Vagina (tissue), 2 donors: ENCODE results near the gene MTAP. TPM values are rescaled to one million over a fixed set of nuclear protein-coding genes. Genes with fewer than 3 reads are reported as not detected.

Experiments
- DNase-seq, 2 donors: peaks; one replicate each; pipeline ENCODE4 v3.0.0-alpha.2; 2017; ENCODE audit errors: extremely low spot score in 2 of 2
- H3K27ac ChIP-seq: fragments of 200-600 bp; sonication (generic); one replicate; pipeline ENCODE4 v1.5.1; 2019
- H3K27me3 ChIP-seq: fragments of 200-600 bp; sonication (generic); one replicate; pipeline ENCODE4 v1.5.1; 2019
- H3K36me3 ChIP-seq, 2 donors: fragments of 200-600 bp; sonication (generic); one replicate each; pipeline ENCODE4 v1.5.1; 2017 to 2019
- H3K4me1 ChIP-seq: fragments of 200-600 bp; sonication (generic); one replicate; pipeline ENCODE4 v1.5.1; 2019
- H3K4me3 ChIP-seq, 2 donors: fragments of 200-600 bp; sonication (generic); 1 replicate in 1 of 2; 2 replicates in 1 of 2; pipeline ENCODE4 v1.5.1; 2016 to 2019
- H3K9me3 ChIP-seq: fragments of 200-600 bp; sonication (generic); one replicate; pipeline ENCODE4 v1.5.1; 2019
- CTCF ChIP-seq, 3 experiments: fragments of 450-650 bp in 2 of 3; fragments of 200-600 bp in 1 of 3; sonication (generic) in 1 of 3; IDR thresholded peaks; one replicate each; pipeline ENCODE4 v1.5.1; 2017 to 2019; ENCODE audit warnings: antibody characterized with exemption in 3 of 3, mild to moderate bottlenecking in 2 of 3, moderate library complexity in 2 of 3
- POLR2A ChIP-seq, 2 donors: fragments of 450-650 bp; IDR thresholded peaks; one replicate each; pipeline ENCODE4 v1.6.1; 2017; ENCODE audit warnings: antibody characterized with exemption in 2 of 2, mild to moderate bottlenecking in 2 of 2, moderate library complexity in 2 of 2
- POLR2AphosphoS5 ChIP-seq, 2 donors: sonication (generic); formaldehyde crosslinking; IDR thresholded peaks; one replicate each; pipeline ENCODE4 v1.9.0; 2017; ENCODE audit warnings: antibody characterized with exemption in 2 of 2, mild to moderate bottlenecking in 2 of 2, low read depth in 1 of 2; ENCODE audit not compliant: insufficient read depth in 1 of 2
- intact Hi-C: fragments of 100-400 bp; cut with DNase I; formaldehyde crosslinking; loops from one replicate; pipeline ENCODE4 v1.15.1; 2023
- total RNA-seq: library from RNA; depleted of rRNA; stranded (reverse); fragments of >200 nt; gene quantifications from one replicate; pipeline ENCODE4 v1.2.3, GENCODE V29; 2016

Gene MTAP
- total RNA-seq, 1 donor from 2014 or later, result 19.9 TPM

- Histone ChIP-seq H3K27me3 (no peaks in the 10 kb centered on the region), H3K9me3 (no peaks in the 10 kb centered on the region), H3K36me3 (no peaks in the 10 kb centered on the region), H3K27ac (no peak overlapping the region), H3K4me3 (no peak overlapping the region), H3K4me1 (no peaks in the 10 kb centered on the region)
- intact Hi-C loops, result no loop called here
- TF ChIP-seq CTCF (IDR thresholded peaks at IDR 0.05) (peak; percentile 64 to 88 (median 87)), POLR2A (IDR thresholded peaks at IDR 0.05) (no peak), POLR2AphosphoS5 (IDR thresholded peaks at IDR 0.05; ENCODE audit: insufficient read depth in 1 of 2, low read depth in 1 of 2) (peak in 1 of 2 donors; percentile 80)
- DNase-seq, result no peak
Measured at GRCh38 chr9:21789541-21790037, 12.8 kb upstream of the MTAP start.

GRCh38 chr9:21795483-21795882, 7.0 kb upstream of the MTAP start:
- H3K27ac ChIP-seq, result no peak overlapping the region
- H3K4me1 ChIP-seq, result no peaks in the 10 kb centered on the region
- no peak for TF ChIP-seq POLR2A (IDR thresholded peaks at IDR 0.05)
- TF ChIP-seq CTCF (IDR thresholded peaks at IDR 0.05), result no peak
- H3K4me3 ChIP-seq, result no peak overlapping the region
- no peak for DNase-seq
- no peaks in the 10 kb centered on the region for H3K9me3 ChIP-seq
- no peaks in the 10 kb centered on the region for H3K27me3 ChIP-seq
- intact Hi-C loops, result no loop called here
- no peaks in the 10 kb centered on the region for H3K36me3 ChIP-seq

GRCh38 chr9:21796768-21797167, 5.7 kb upstream of the MTAP start:
- Histone ChIP-seq H3K36me3 (no peaks in the 10 kb centered on the region), H3K27me3 (no peaks in the 10 kb centered on the region), H3K4me1 (peaks cover 5% of the 10 kb centered on the region), H3K27ac (no peak overlapping the region), H3K4me3 (no peak overlapping the region), H3K9me3 (no peaks in the 10 kb centered on the region)
- no peak for DNase-seq
- no peak for TF ChIP-seq POLR2AphosphoS5 (IDR thresholded peaks at IDR 0.05; ENCODE audit: insufficient read depth in 1 of 2, low read depth in 1 of 2)
- no peak for TF ChIP-seq POLR2A (IDR thresholded peaks at IDR 0.05)
- no peak for TF ChIP-seq CTCF (IDR thresholded peaks at IDR 0.05)
- intact Hi-C loops, result no loop called here

- Histone ChIP-seq H3K27me3 (no peaks in the 10 kb centered on the region), H3K27ac (peak overlapping the region; percentile 85), H3K36me3 (no peaks in the 10 kb centered on the region), H3K4me3 (peak overlapping the region; percentile 69 to 86), H3K4me1 (peaks cover 35% of the 10 kb centered on the region), H3K9me3 (no peaks in the 10 kb centered on the region)
- no peak for DNase-seq
- TF ChIP-seq CTCF (IDR thresholded peaks at IDR 0.05) (no peak), POLR2AphosphoS5 (IDR thresholded peaks at IDR 0.05; ENCODE audit: insufficient read depth in 1 of 2, low read depth in 1 of 2) (no peak), POLR2A (IDR thresholded peaks at IDR 0.05) (no peak)
- intact Hi-C loops, result loop anchor here (10.0 kb wide), 1 partner anchor 466 kb away; the partner anchor contains the start of gene KLHL9
Measured at GRCh38 chr9:21800931-21801682, 1.3 kb upstream of the MTAP start.
